Neural cell (in vitro differentiated cells): ENCODE measurements around the gene P2RX2. TPM values are rescaled to one million over a fixed set of nuclear protein-coding genes. Genes with fewer than 3 reads are reported as not detected.

Experiments used
- H2AFZ ChIP-seq: fragments of 200-600, 300-800 bp; sonication (generic), shearing (Covaris generic); 2 replicates; pipeline ENCODE4 v1.6.0; 2014; ENCODE audit warnings: low read depth, mild to moderate bottlenecking, antibody characterized with exemption, low read length, moderate library complexity
- H3F3A ChIP-seq: fragments of 200-600 bp; shearing (Covaris generic); 2 replicates; pipeline ENCODE4 v1.6.1; 2016; ENCODE audit warnings: mild to moderate bottlenecking, moderate library complexity, mixed read lengths, antibody characterized with exemption, low read length; ENCODE audit not compliant: insufficient read depth, poor library complexity, severe bottlenecking
- H3K27ac ChIP-seq: fragments of 200-600, 300-800 bp; sonication (generic), shearing (Covaris generic); 2 replicates; pipeline ENCODE4 v1.5.1; 2014; ENCODE audit warnings: mild to moderate bottlenecking, low read length, moderate library complexity
- H3K27me3 ChIP-seq: fragments of 300-800, 200-600 bp; sonication (generic), shearing (Covaris generic); 2 replicates; pipeline ENCODE4 v1.6.0; 2014; ENCODE audit warnings: mild to moderate bottlenecking, low read depth, low read length, moderate library complexity; ENCODE audit not compliant: insufficient read depth
- H3K36me3 ChIP-seq: fragments of 300-800, 200-600 bp; sonication (generic), shearing (Covaris generic); 2 replicates; pipeline ENCODE4 v1.5.1; 2014; ENCODE audit warnings: mild to moderate bottlenecking, antibody characterized with exemption, low read length, moderate library complexity; ENCODE audit not compliant: insufficient read depth
- H3K4me2 ChIP-seq: fragments of 300-800, 200-600 bp; sonication (generic), shearing (Covaris generic); 2 replicates; pipeline ENCODE4 v1.6.0; 2014; ENCODE audit warnings: mild to moderate bottlenecking, low read length
- H3K4me3 ChIP-seq: fragments of 300-800, 200-600 bp; sonication (generic), shearing (Covaris generic); 2 replicates; pipeline ENCODE4 v1.5.1; 2014; ENCODE audit warnings: mild to moderate bottlenecking, low read length, moderate library complexity
- H3K79me2 ChIP-seq: fragments of 200-600 bp; shearing (Covaris generic); replicated peaks from 2 replicates; pipeline ENCODE4 v1.6.0; 2014; ENCODE audit warnings: mild to moderate bottlenecking, low read length, moderate library complexity; ENCODE audit not compliant: insufficient read depth
- H3K9ac ChIP-seq: fragments of 300-800, 200-600 bp; sonication (generic), shearing (Covaris generic); 2 replicates; pipeline ENCODE4 v1.6.1; 2016; ENCODE audit warnings: mild to moderate bottlenecking, low read length, mixed read lengths
- H3K9me2 ChIP-seq: fragments of 200-600 bp; shearing (Covaris generic); 2 replicates; pipeline ENCODE4 v1.6.1; 2016; ENCODE audit warnings: mild to moderate bottlenecking, low read length, mixed read lengths; ENCODE audit not compliant: insufficient read depth
- H3K9me3 ChIP-seq: fragments of 200-600, 300-800 bp; sonication (generic), shearing (Covaris generic); 2 replicates; pipeline ENCODE4 v1.6.1; 2016; ENCODE audit warnings: mild to moderate bottlenecking, mixed run types, low read length, moderate library complexity, mixed read lengths
- H4K20me1 ChIP-seq: fragments of 200-600 bp; shearing (Covaris generic); 2 replicates; pipeline ENCODE4 v1.6.1; 2016; ENCODE audit warnings: mild to moderate bottlenecking, mixed run types; ENCODE audit not compliant: insufficient read depth
- CTCF ChIP-seq: fragments of 450-650 bp; IDR thresholded peaks from 2 replicates; pipeline ENCODE4 v1.5.1; 2014; ENCODE audit warnings: antibody characterized with exemption, mild to moderate bottlenecking, moderate library complexity; ENCODE audit not compliant: poor library complexity, severe bottlenecking
- EP300 ChIP-seq: fragments of 450-650 bp; conservative IDR thresholded peaks from 2 replicates; pipeline ENCODE4 v1.6.1; 2014; ENCODE audit warnings: antibody characterized with exemption, mild to moderate bottlenecking, moderate library complexity; ENCODE audit not compliant: poor library complexity, severe bottlenecking
- EZH2 ChIP-seq: fragments of 200-600, 300-800 bp; shearing (Covaris generic), sonication (generic); IDR thresholded peaks from 2 replicates; pipeline ENCODE4 v1.6.1; 2014; ENCODE audit warnings: antibody characterized with exemption, low read length, borderline replicate concordance, mild to moderate bottlenecking; ENCODE audit not compliant: insufficient read depth, poor library complexity, severe bottlenecking
- MXI1 ChIP-seq: fragments of 450-650 bp; conservative IDR thresholded peaks from 2 replicates; pipeline ENCODE4 v1.6.1; 2014; ENCODE audit warnings: antibody characterized with exemption, mild to moderate bottlenecking; ENCODE audit not compliant: poor library complexity, severe bottlenecking
- POLR2AphosphoS5 ChIP-seq: IDR thresholded peaks from 2 replicates; pipeline ENCODE4 v1.6.1; 2012
- RAD21 ChIP-seq: fragments of 450-650 bp; conservative IDR thresholded peaks from 2 replicates; pipeline ENCODE4 v1.6.1; 2014; ENCODE audit warnings: antibody characterized with exemption, mild to moderate bottlenecking, moderate library complexity
- REST ChIP-seq: IDR thresholded peaks from 2 replicates; pipeline ENCODE4 v1.6.1; 2012; ENCODE audit warnings: borderline replicate concordance
- SMC3 ChIP-seq: fragments of 450-650 bp; conservative IDR thresholded peaks from 2 replicates; pipeline ENCODE4 v1.6.1; 2014; ENCODE audit warnings: antibody characterized with exemption, mild to moderate bottlenecking, moderate library complexity; ENCODE audit not compliant: poor library complexity
- TAF1 ChIP-seq: IDR thresholded peaks from 2 replicates; pipeline ENCODE4 v1.6.1; 2012; ENCODE audit warnings: low read depth
- polyA plus RNA-seq: library from polyadenylated mRNA; depleted of rRNA; stranded (reverse); fragments of >200 nt; gene quantifications from 2 replicates; pipeline ENCODE4 v1.2.3, GENCODE V29; 2014

The P2RX2 gene
- polyA plus RNA-seq, 1 donor from 2014 or later: not detected

GRCh38 chr12:132583736-132584135, 34.8 kb upstream of the P2RX2 start:
- H3K4me2 ChIP-seq: no peak overlapping the region

GRCh38 chr12:132584429-132584828, 34.1 kb upstream of the P2RX2 start:
- H3K79me2 ChIP-seq: no peaks in the 10 kb centered on the region
- no peaks in the 10 kb centered on the region for H4K20me1 ChIP-seq
- no peaks in the 10 kb centered on the region for H3K9me2 ChIP-seq
- no peaks in the 10 kb centered on the region for H3K36me3 ChIP-seq
- no peak overlapping the region for H3K4me2 ChIP-seq
- no peak overlapping the region for H2AFZ ChIP-seq
- peaks cover 4% of the 10 kb centered on the region for H3K9me3 ChIP-seq
- no peaks in the 10 kb centered on the region for H3F3A ChIP-seq
- no peaks in the 10 kb centered on the region for H3K27me3 ChIP-seq
- H3K9ac ChIP-seq: no peak overlapping the region
- no peak overlapping the region for H3K27ac ChIP-seq
- TF ChIP-seq POLR2AphosphoS5 (no peak), RAD21 (no peak), SMC3 (no peak), TAF1 (no peak), EP300 (no peak), REST (no peak), EZH2 (no peak), MXI1 (no peak), CTCF (no peak)
- H3K4me3 ChIP-seq: no peak overlapping the region

More at GRCh38 chr12:132583736-132584135, 34.8 kb upstream of the P2RX2 start:
- Histone ChIP-seq H3K27ac (no peak overlapping the region), H3K4me3 (no peak overlapping the region), H3F3A (no peaks in the 10 kb centered on the region), H3K36me3 (no peaks in the 10 kb centered on the region), H3K9me2 (no peaks in the 10 kb centered on the region), H3K79me2 (no peaks in the 10 kb centered on the region), H3K9ac (no peak overlapping the region), H4K20me1 (no peaks in the 10 kb centered on the region), H3K27me3 (no peaks in the 10 kb centered on the region), H3K9me3 (peaks cover under 1% of the 10 kb centered on the region), H2AFZ (no peak overlapping the region)
- no peak for TF ChIP-seq RAD21
- no peak for TF ChIP-seq EZH2
- TF ChIP-seq EP300: no peak
- TF ChIP-seq TAF1: no peak
- TF ChIP-seq POLR2AphosphoS5: no peak
- no peak for TF ChIP-seq SMC3
